DOHH2 (cell line): ENCODE measurements around the gene NCAM1.

Experiments
- CTCF ChIP-seq: fragments of 200-600 bp; sonication (generic); IDR thresholded peaks from one replicate; pipeline ENCODE4 v1.5.1; 2014; ENCODE audit warnings: antibody characterized with exemption, mild to moderate bottlenecking, low read depth, low read length; ENCODE audit not compliant: poor library complexity, severe bottlenecking
- EZH2phosphoT487 ChIP-seq: fragments of 200-600 bp; sonication (generic); IDR thresholded peaks from 2 replicates; pipeline ENCODE4 v1.6.1; 2017; ENCODE audit warnings: borderline replicate concordance, mild to moderate bottlenecking, antibody characterized with exemption, low read length, moderate library complexity, mixed read lengths

GRCh38 chr11:113279591-113279990 is 318.4 kb downstream of the NCAM1 start:
- TF ChIP-seq CTCF (no peak), EZH2phosphoT487 (no peak)
